Cerebellar nuclear complex (tissue), 1 donor: ENCODE results near the gene ZNF426.
A peak's percentile ranks its signal among the peaks of the same experiment; 100 is the strongest.
"Not testable (repeated sequence)": the region's sequence is repeated elsewhere in the genome, so short reads cannot be mapped to it uniquely, and the experiment has no call there.

Experiments
- DNase-seq, 2 experiments: peaks; one replicate each; lab custom pipeline; 2025; lab: John Stamatoyannopoulos, UW

The ZNF426 gene

GRCh38 chr19:9538183-9539058, at the start of gene ZNF426:
Gene ZNF426, minus strand, starts transcription at chr19:9538645. Its CDS starts 2,413 bp downstream, at chr19:9536232.
- peak in 1 of 2 experiments; percentile 32 for DNase-seq

- DNase-seq, result peak in 1 of 2 experiments; percentile 27
Measured at GRCh38 chr19:9586764-9587163, 48.3 kb upstream of the ZNF426 start.

GRCh38 chr19:9584073-9584833, 45.8 kb upstream of the ZNF426 start, which contains the start of gene ZNF121:
Gene ZNF121, minus strand, starts transcription at chr19:9584504. Its CDS starts 16,407 bp downstream, at chr19:9568097.
- peak; percentile 12 to 58 for DNase-seq

GRCh38 chr19:9582081-9582725, 43.8 kb upstream of the ZNF426 start:
- DNase-seq, result not testable (repeated sequence)

GRCh38 chr19:9580728-9581127, 42.3 kb upstream of the ZNF426 start:
- no peak for DNase-seq

GRCh38 chr19:9570255-9570654, 31.8 kb upstream of the ZNF426 start:
- DNase-seq, result no peak

- no peak for DNase-seq
Measured at GRCh38 chr19:9566729-9567128, 28.3 kb upstream of the ZNF426 start.

- DNase-seq, result no peak
Measured at GRCh38 chr19:9565900-9566705, 27.7 kb upstream of the ZNF426 start.

- no peak for DNase-seq
Measured at GRCh38 chr19:9552536-9553274, 14.3 kb upstream of the ZNF426 start.

- no peak for DNase-seq
Measured at GRCh38 chr19:9547870-9548269, 9.4 kb upstream of the ZNF426 start.

- DNase-seq, result not testable (repeated sequence)
Measured at GRCh38 chr19:9541281-9541680, 2.8 kb upstream of the ZNF426 start.

GRCh38 chr19:9539921-9540320, 1.5 kb upstream of the ZNF426 start:
- not testable (repeated sequence) for DNase-seq

GRCh38 chr19:9539201-9539600, 756 bp upstream of the ZNF426 start:
- not testable (repeated sequence) for DNase-seq

GRCh38 chr19:9535934-9536333, 2.5 kb downstream of the ZNF426 start:
- no peak for DNase-seq

- DNase-seq, result no peak
Measured at GRCh38 chr19:9531933-9532332, 6.5 kb downstream of the ZNF426 start.

- no peak for DNase-seq
Measured at GRCh38 chr19:9528757-9529336, 9.6 kb downstream of the ZNF426 start.

- DNase-seq, result no peak
Measured at GRCh38 chr19:9523885-9524474, 14.5 kb downstream of the ZNF426 start.

- no peak for DNase-seq
Measured at GRCh38 chr19:9507285-9507684, 31.2 kb downstream of the ZNF426 start.

- no peak for DNase-seq
Measured at GRCh38 chr19:9500796-9501195, 37.6 kb downstream of the ZNF426 start.
